Activated effector memory CD4-positive, alpha-beta T cell treated with Interleukin-2 at 50 U/mL for 16 hours (primary cell): ENCODE data around the gene DCAF11.
A peak's percentile ranks its signal among the peaks of the same experiment; 100 is the strongest.

Experiments used
- DNase-seq: peaks from one replicate; pipeline ENCODE4 v3.0.0-alpha.2; 2020

DCAF11 gene

GRCh38 chr14:24122898-24123297 is 8.3 kb downstream of the DCAF11 start:
- DNase-seq, result no peak

- DNase-seq, result no peak
These were observed 9.1 kb downstream of the DCAF11 start for GRCh38 chr14:24123424-24124417.

- DNase-seq, result no peak
These were observed 12.4 kb downstream of the DCAF11 start for GRCh38 chr14:24126939-24127338.

GRCh38 chr14:24127673-24128072 is 13.1 kb downstream of the DCAF11 start:
- no peak for DNase-seq

- DNase-seq, result no peak
These were observed 14.9 kb downstream of the DCAF11 start for GRCh38 chr14:24129410-24129998.

GRCh38 chr14:24130380-24130716 is 15.8 kb downstream of the DCAF11 start, which contains the start of gene FITM1:
Gene FITM1 (plus strand): TSS chr14:24130659. CDS start chr14:24131564, 905 bp downstream.
- DNase-seq, result no peak

- no peak for DNase-seq
These were observed 16.4 kb downstream of the DCAF11 start for GRCh38 chr14:24130717-24131548.

- no peak for DNase-seq
These were observed 17.0 kb downstream of the DCAF11 start for GRCh38 chr14:24131549-24131966.

GRCh38 chr14:24132061-24132685 is 17.6 kb downstream of the DCAF11 start:
- no peak for DNase-seq

- DNase-seq, result no peak
These were observed 18.4 kb downstream of the DCAF11 start for GRCh38 chr14:24132976-24133375.

GRCh38 chr14:24133735-24134134 is 19.2 kb downstream of the DCAF11 start:
- DNase-seq, result no peak

- no peak for DNase-seq
These were observed 20.9 kb downstream of the DCAF11 start for GRCh38 chr14:24135584-24135833.

- DNase-seq, result peak; percentile 93
These were observed 21.5 kb downstream of the DCAF11 start, which contains the start of gene PSME1 for GRCh38 chr14:24135834-24136683. Gene PSME1 (plus strand): TSS chr14:24136194. CDS start chr14:24136263, 69 bp downstream.

GRCh38 chr14:24136684-24137528 is 22.3 kb downstream of the DCAF11 start:
- no peak for DNase-seq

- no peak for DNase-seq
These were observed 23.2 kb downstream of the DCAF11 start for GRCh38 chr14:24137529-24138395.

GRCh38 chr14:24138396-24139271 is 24.1 kb downstream of the DCAF11 start:
- DNase-seq, result no peak

- DNase-seq, result no peak
These were observed 24.8 kb downstream of the DCAF11 start for GRCh38 chr14:24139272-24139934.
